Medulla oblongata (tissue), 1 donor: Measurements from ENCODE around the gene CD53.

Experiments used
- DNase-seq: peaks from one replicate; pipeline ENCODE4 v3.0.0-alpha.2; 2015; ENCODE audit errors: extremely low spot score

CD53 gene

DNA sequence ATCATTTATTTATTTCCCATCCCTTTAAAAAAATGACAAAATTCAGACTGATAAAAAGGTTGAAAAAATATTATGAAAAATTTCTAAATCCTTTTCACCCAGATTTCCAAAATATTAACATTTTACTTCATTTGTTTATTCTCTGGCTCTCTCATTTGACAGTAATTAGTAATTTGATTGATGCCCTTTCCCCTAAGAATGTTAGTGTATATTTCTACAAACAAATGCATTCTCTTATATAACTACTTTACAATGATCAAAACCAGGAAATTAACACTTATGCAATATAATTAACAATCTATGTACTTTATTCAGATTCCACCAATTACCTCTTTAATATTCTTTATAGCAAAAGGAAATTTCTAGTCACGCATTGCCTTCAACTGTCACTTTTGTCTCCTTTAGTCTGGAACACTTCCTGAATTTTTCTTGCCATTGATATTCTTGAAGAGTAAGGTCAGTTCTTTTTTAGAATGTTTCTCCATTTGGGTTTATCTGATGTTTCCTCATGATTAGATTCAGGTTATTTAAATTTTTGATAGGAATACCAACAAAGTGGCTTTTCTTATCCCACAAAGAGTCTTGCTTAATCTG, 3.9 kb downstream of the CD53 start:
- no peak for DNase-seq

DNA sequence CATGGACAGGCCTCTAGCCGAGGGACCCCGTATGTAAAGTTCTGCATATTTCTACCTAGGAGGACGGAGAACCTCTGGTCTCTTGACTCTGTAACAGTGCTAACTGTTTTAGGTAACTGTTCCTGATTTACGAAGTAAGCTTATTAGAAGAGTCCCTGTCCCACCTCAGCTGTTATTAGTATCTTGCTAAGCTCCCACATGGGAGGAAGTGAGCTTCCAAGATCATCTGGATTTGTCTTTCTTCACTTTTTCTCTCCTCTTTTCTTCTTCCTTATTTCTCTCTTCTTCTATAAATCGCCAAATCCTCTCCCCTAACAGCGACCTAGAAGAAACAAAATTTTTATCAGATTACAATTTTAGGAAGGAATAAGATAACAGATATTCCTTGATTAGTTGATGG, 4.4 kb downstream of the CD53 start:
- no peak for DNase-seq

DNA sequence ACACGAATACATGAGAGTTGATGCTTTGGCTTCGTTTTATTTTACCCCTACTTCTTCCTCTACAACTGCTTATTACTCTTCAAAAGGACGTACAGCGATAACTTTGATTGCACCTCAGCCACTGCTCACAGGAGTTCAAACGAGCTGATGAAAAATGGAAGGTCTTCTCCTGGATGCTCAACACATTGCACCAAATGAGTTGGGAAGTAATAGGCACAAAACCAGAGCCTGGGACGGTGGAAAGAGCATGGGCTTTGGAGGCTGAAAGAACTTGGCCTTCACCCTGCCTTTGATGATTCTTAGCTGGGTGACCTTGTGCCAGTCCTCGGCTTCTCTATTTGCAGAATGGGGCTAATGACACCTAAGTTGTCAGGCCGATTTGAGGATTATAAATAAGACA, 4.8 kb downstream of the CD53 start:
- no peak for DNase-seq

DNA sequence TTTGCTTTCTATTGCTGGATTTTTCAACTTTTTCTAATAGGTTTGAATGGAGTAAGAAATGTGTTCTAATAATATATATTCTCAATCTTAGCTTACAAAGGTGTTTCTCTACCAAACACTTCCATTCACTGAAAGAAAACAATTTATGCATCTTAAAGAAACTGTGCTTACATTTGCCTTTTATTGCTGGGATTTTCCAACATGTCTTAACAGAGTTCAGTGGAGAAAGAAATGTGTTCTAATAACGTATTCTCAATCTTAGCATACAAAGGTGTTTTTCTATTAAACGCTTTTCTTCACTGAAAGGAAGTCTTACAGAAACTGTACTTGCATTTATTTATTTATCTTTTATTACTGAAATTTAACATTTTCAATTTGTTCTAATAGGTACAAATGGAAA, 5.6 kb downstream of the CD53 start:
- DNase-seq: no peak

GRCh38 chr1:110878993-110879392, 6.0 kb downstream of the CD53 start:
- DNase-seq: no peak

DNA sequence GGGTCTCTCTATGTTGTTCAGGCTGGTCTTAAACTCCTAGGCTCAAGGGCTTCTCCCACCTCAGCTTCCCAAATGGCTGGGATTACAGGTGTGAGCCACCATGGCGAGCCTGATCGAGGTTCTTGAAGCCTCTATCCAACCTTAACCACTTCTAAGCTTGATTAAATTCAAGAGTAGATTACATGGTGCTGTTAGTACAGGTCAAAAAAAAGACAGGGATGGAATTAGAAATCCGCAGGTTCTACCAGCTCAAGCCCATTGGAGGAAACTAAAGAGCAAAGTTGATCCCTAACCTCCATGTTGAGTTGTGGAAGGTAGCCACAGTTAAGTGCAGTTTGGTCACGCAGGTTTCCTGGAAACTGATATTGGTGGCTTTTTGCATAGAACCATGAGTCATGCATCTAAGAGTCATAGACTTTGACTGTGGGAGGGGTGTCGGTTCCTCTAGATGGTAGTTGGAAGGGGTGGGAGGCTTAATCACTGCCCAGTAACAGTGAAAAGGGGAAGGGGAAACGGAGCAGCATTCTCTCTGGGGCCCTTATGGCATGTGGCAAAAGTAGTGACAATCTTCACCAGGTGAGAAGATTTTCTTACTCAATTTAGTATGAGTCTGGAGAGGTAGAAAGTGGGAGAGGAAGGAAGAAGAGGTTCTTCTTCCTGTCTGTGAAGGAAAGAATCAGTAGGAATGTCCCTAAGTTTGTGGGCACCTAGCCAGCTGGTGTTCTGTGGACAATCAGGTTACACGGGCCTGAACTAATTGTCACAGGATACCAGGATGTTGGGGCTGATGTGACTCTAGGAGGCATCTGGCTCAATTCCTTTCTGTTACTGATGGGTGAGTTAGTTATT, 7.0 kb downstream of the CD53 start:
- DNase-seq: peak; percentile 11

GRCh38 chr1:110880708-110881374, 7.9 kb downstream of the CD53 start:
- DNase-seq: no peak

DNA sequence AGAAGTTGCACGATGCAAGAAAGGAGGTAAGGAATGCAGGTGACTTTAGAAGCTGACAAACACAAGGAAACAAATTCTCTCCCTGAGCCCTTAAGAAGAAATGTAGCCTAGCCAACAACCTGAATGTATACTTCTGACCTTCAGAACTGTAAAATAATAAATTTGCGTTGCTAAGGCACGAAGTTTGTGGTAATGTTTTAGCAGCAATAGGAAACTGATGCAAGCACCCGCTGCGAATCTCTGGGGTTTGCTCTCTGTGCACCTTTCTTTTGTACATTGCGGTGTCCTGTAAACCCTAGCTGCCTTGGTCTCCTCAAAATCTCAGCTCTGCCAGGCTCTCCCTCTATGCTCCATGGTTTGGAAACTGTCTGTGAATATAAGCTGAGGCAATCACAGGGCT, 15.1 kb downstream of the CD53 start:
- DNase-seq: no peak

DNA sequence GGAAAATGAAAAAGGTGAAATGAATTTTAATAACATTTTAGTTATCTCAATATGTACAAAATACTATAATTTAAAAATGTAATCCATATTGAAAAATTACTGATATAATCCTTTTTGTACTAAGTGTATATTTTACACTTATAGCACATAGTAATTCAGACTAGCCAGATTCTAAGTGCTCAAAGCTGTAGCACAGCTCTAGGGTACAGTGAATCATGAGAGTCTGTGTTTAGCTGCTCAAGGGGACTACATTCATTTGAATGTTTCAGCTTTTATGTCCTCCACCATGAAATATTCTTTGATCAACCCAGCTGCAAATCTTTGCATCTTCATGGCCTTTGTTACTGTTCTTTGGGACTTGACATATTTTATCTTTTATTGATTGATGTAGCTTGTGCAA, 15.7 kb downstream of the CD53 start:
- no peak for DNase-seq

DNA sequence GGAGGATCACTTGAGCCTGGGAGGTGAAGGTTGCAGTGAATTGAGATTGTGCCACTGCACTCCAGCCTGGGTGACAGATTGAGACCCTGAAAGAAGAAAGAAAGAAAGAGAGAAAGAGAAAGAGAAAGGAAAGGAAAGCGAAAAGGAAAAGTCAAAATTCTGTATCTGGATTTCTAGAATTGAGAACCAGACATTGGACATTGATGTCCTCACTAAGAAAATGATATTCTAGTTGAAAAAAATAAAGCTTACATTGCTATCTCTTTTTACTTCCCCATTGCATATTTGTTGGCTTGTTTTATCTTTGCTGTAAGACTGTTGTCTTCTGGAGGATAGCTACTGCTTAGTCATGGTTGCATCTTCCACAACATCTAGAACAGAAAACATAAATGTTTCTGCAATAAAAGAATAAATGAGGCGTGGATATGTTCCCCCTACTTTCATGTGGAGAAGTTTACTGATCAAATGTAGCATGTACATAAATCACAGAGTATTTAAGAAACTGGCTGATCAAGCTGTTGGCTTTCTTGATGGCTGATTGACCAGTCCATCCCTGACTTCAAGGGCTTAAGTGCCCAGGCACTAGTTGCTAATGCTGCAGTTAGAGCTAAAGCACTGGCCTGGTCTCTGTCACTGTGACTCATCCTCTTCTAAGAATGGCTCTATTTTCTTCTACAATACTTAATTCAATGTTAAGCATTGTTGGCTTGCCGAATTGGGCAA, 17.7 kb downstream of the CD53 start:
- no peak for DNase-seq

- no peak for DNase-seq
Measured at GRCh38 chr1:110893908-110894490, 21.1 kb downstream of the CD53 start.

- DNase-seq: no peak
Measured at GRCh38 chr1:110896090-110896489, 23.1 kb downstream of the CD53 start.

DNA sequence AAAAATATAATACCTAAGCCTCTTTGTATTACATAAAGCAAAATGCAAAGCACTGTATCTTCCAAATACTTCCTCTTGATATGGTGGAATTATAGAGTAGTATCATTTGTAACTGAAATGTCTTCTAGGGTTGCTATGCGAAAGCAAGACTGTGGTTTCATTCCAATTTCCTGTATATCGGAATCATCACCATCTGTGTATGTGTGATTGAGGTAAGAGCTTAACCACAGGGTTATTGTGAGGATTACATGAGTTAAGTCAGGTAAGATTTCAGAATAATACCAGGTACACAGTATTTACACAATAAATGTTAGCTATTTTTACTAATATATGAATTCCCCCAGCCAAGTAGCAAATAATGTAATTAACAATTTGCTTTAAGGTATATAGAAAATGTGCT, 24.7 kb downstream of the CD53 start:
- DNase-seq: no peak

- no peak for DNase-seq
Measured at GRCh38 chr1:110898734-110899457, 25.9 kb downstream of the CD53 start.

DNA sequence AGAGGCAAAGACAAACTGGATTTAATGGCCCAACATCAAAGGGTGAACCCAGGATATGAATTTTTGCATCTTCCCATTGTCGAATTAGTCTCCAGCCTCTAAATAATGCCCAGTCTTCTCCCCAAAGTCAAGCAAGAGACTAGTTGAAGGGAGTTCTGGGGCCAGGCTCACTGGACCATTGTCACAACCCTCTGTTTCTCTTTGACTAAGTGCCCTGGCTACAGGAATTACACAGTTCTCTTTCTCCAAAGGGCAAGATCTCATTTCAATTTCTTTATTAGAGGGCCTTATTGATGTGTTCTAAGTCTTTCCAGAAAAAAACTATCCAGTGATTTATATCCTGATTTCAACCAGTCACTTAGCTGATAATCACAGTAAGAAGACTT, 26.5 kb downstream of the CD53 start:
- no peak for DNase-seq

DNA sequence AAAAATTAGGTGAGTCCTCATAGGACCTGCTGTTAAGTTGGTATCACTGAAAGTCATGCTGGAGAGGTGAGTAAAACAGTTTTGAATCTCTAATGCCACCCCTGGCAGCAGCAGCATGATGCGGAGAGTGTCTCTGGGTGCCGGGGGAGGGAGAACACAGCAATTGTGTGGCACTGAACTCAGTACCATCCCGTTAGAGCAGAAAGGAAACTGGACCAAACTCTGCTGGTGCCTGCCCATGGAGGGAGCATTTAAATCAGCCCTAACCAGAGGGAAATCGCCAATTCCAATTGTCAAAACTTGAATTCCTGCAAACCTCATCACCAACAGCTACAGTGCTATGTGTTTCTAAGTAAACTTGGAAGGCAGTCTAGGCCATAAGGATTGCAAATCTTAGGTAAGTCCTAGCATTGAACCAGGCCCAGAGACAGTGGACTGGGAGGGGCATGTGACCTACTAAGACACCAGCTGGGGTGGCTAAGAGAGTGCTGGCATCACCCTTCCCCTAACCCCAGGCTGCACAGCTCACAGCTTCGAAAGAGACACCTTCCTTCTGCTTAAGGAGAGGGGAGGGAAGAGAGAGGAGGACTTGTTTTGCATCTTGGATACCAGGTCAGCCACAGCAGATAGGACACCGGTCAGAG, 30.0 kb downstream of the CD53 start:
- DNase-seq: no peak

GRCh38 chr1:110903853-110904500, 31.0 kb downstream of the CD53 start:
- no peak for DNase-seq

GRCh38 chr1:110912784-110913183, 39.8 kb downstream of the CD53 start:
- no peak for DNase-seq

GRCh38 chr1:110914676-110915075, 41.7 kb downstream of the CD53 start:
- no peak for DNase-seq

GRCh38 chr1:110915804-110916203, 42.9 kb downstream of the CD53 start:
- no peak for DNase-seq
